HG03025 (cell line): Measurements from ENCODE around the gene SEMA5B.

ENCODE experiments used
- ATAC-seq: cut with Tn5 transposase; IDR thresholded peaks from one replicate; pipeline ENCODE4 v1.9.1; 2021; ENCODE audit warnings: mild to moderate bottlenecking, moderate library complexity; ENCODE audit not compliant: unreplicated experiment, low FRiP score

Gene SEMA5B

GRCh38 chr3:122975163-122975923, 52.2 kb downstream of the SEMA5B start:
- no peak for ATAC-seq

GRCh38 chr3:122974764-122975162, 52.8 kb downstream of the SEMA5B start:
- no peak for ATAC-seq

GRCh38 chr3:122973893-122974615, 53.5 kb downstream of the SEMA5B start:
- ATAC-seq: no peak

GRCh38 chr3:122972141-122972540, 55.4 kb downstream of the SEMA5B start:
- ATAC-seq: no peak

- ATAC-seq: no peak
These were observed 57.7 kb downstream of the SEMA5B start for GRCh38 chr3:122969585-122970469.

GRCh38 chr3:122967765-122968164, 59.8 kb downstream of the SEMA5B start:
- ATAC-seq: no peak

- ATAC-seq: no peak
These were observed 60.2 kb downstream of the SEMA5B start for GRCh38 chr3:122967356-122967755.

GRCh38 chr3:122966045-122966444, 61.5 kb downstream of the SEMA5B start:
- ATAC-seq: no peak

- no peak for ATAC-seq
These were observed 62.8 kb downstream of the SEMA5B start for GRCh38 chr3:122964811-122965210.

- no peak for ATAC-seq
These were observed 65.4 kb downstream of the SEMA5B start for GRCh38 chr3:122962149-122962548.

- no peak for ATAC-seq
These were observed 66.4 kb downstream of the SEMA5B start for GRCh38 chr3:122961146-122961545.

- ATAC-seq: no peak
These were observed 66.9 kb downstream of the SEMA5B start for GRCh38 chr3:122960652-122961051.

- ATAC-seq: no peak
These were observed 68.2 kb downstream of the SEMA5B start for GRCh38 chr3:122959339-122959738.

- no peak for ATAC-seq
These were observed 69.6 kb downstream of the SEMA5B start for GRCh38 chr3:122957707-122958689.

- ATAC-seq: no peak
These were observed 70.7 kb downstream of the SEMA5B start for GRCh38 chr3:122956693-122957455.

GRCh38 chr3:122955916-122956692, 71.5 kb downstream of the SEMA5B start:
- ATAC-seq: no peak

- no peak for ATAC-seq
These were observed 75.0 kb downstream of the SEMA5B start for GRCh38 chr3:122952520-122952919.

- ATAC-seq: no peak
These were observed 79.2 kb downstream of the SEMA5B start for GRCh38 chr3:122948408-122948807.
